SK-N-MC (cell line): Measurements from ENCODE around the gene ADAMTS4.

Experiments
- EZH2 ChIP-seq: fragments of 200-600 bp; sonication (generic); IDR thresholded peaks from one replicate; pipeline ENCODE4 v1.6.1; 2017; ENCODE audit warnings: antibody characterized with exemption
- FOXP2 ChIP-seq: optimal IDR thresholded peaks from 2 replicates; pipeline ENCODE3; 2011; ENCODE audit warnings: mild to moderate bottlenecking, moderate library complexity; ENCODE audit not compliant: insufficient read depth; ENCODE audit errors: extremely low read length, control extremely low read depth

DNA sequence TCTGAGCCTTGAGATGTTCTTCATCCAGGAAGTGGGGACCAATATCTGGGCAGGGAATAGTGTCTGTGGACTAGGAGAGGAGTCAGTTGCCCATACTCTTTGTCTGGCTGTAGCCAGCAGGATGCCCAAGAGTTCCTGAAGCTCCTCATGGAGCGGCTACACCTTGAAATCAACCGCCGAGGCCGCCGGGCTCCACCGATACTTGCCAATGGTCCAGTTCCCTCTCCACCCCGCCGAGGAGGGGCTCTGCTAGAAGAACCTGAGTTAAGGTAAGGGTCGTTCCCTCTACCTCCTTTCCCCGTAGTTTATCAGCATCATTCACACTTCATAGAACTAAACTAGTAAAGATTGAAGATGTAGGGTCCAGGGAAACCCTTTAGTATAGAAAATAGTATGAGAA, 36.0 kb downstream of the ADAMTS4 start:
- TF ChIP-seq EZH2 (no peak), FOXP2 (no peak)
